Loucy (cell line): ENCODE results near the gene NPRL2.

ENCODE experiments used
- H2AFZ ChIP-seq: fragments of 200-600 bp; sonication (generic); 2 replicates; pipeline ENCODE4 v1.6.0; 2016; ENCODE audit warnings: antibody characterized with exemption, mild to moderate bottlenecking, low read length, moderate library complexity
- H3F3A ChIP-seq: fragments of 200-600 bp; 2 replicates; pipeline ENCODE4 v1.6.0; 2016; ENCODE audit warnings: antibody characterized with exemption, low read depth, mild to moderate bottlenecking
- H3K27me3 ChIP-seq: fragments of 200-600 bp; sonication (generic); 2 replicates; pipeline ENCODE4 v1.6.1; 2014; ENCODE audit warnings: low read length, mild to moderate bottlenecking; ENCODE audit not compliant: insufficient read depth, poor library complexity, severe bottlenecking
- H3K36me3 ChIP-seq: fragments of 200-600 bp; sonication (generic); 2 replicates; pipeline ENCODE4 v1.6.1; 2016; ENCODE audit warnings: low read length; ENCODE audit not compliant: insufficient read depth
- H3K4me1 ChIP-seq: fragments of 200-600 bp; sonication (generic); 2 replicates; pipeline ENCODE4 v1.5.1; 2014; ENCODE audit warnings: low read length, mild to moderate bottlenecking; ENCODE audit not compliant: insufficient read depth, poor library complexity, severe bottlenecking
- H3K4me2 ChIP-seq: fragments of 200-600 bp; sonication (generic); 2 replicates; pipeline ENCODE4 v1.6.0; 2014; ENCODE audit warnings: antibody characterized with exemption, low read length, low read depth, mild to moderate bottlenecking; ENCODE audit not compliant: poor library complexity, severe bottlenecking
- H3K4me3 ChIP-seq: fragments of 200-600 bp; sonication (generic); 2 replicates; pipeline ENCODE4 v1.5.1; 2014; ENCODE audit warnings: low read length, mild to moderate bottlenecking, mixed read lengths; ENCODE audit not compliant: poor library complexity, severe bottlenecking
- H3K79me2 ChIP-seq: fragments of 200-600 bp; sonication (generic); 2 replicates; pipeline ENCODE4 v1.6.1; 2014; ENCODE audit warnings: low read length; ENCODE audit not compliant: insufficient read depth
- H3K9ac ChIP-seq: fragments of 200-600 bp; sonication (generic); 2 replicates; pipeline ENCODE4 v1.6.0; 2014; ENCODE audit warnings: mild to moderate bottlenecking, low read depth, low read length, moderate library complexity; ENCODE audit not compliant: poor library complexity, severe bottlenecking
- H3K9me2 ChIP-seq: fragments of 200-600 bp; sonication (generic); replicated peaks from 2 replicates; pipeline ENCODE4 v1.6.1; 2016; ENCODE audit warnings: low read depth, low read length, mixed read lengths
- H3K9me3 ChIP-seq: fragments of 200-600 bp; sonication (generic); 2 replicates; pipeline ENCODE4 v1.6.1; 2014; ENCODE audit warnings: mild to moderate bottlenecking, antibody characterized with exemption, low read length, low read depth; ENCODE audit not compliant: insufficient read depth
- H4K20me1 ChIP-seq: fragments of 200-600 bp; sonication (generic); 2 replicates; pipeline ENCODE4 v1.6.0; 2014; ENCODE audit warnings: antibody characterized with exemption, low read length, mild to moderate bottlenecking; ENCODE audit not compliant: insufficient read depth, poor library complexity, severe bottlenecking
- CTCF ChIP-seq: fragments of 200-600 bp; sonication (generic); conservative IDR thresholded peaks from 2 replicates; pipeline ENCODE4 v1.5.1; 2014; ENCODE audit warnings: mild to moderate bottlenecking, antibody characterized with exemption, low read length
- EZH2phosphoT487 ChIP-seq: fragments of 200-600 bp; IDR thresholded peaks from 2 replicates; pipeline ENCODE4 v1.6.1; 2018; ENCODE audit warnings: antibody characterized with exemption, mild to moderate bottlenecking, moderate library complexity, borderline replicate concordance

Gene NPRL2

GRCh38 chr3:50299638-50299928 is 51.0 kb downstream of the NPRL2 start:
- no peak for TF ChIP-seq EZH2phosphoT487
- TF ChIP-seq CTCF: no peak
- Histone ChIP-seq H3K79me2 (peaks cover 19% of the 10 kb centered on the region; the same call in 1 of the 2 replicates), H3K4me2 (peak overlapping the region; percentile 92), H2AFZ (peak overlapping the region; percentile 92), H3K4me1 (peaks cover 17% of the 10 kb centered on the region), H3K4me3 (peak overlapping the region; percentile 78), H4K20me1 (peaks cover 3% of the 10 kb centered on the region), H3K27me3 (no peaks in the 10 kb centered on the region), H3K36me3 (no peaks in the 10 kb centered on the region), H3K9me3 (no peaks in the 10 kb centered on the region), H3K9me2 (no peaks in the 10 kb centered on the region), H3F3A (no peaks in the 10 kb centered on the region), H3K9ac (peak overlapping the region; percentile 82)

- no peaks in the 10 kb centered on the region for H3K27me3 ChIP-seq
- H4K20me1 ChIP-seq: peaks cover 3% of the 10 kb centered on the region
- TF ChIP-seq CTCF (peak; percentile 48), EZH2phosphoT487 (no peak)
- no peaks in the 10 kb centered on the region for H3K9me3 ChIP-seq
- H3K4me3 ChIP-seq: peak within 1 kb of the TSS; percentile 78
- H3K4me1 ChIP-seq: peaks cover 17% of the 10 kb centered on the region
- peak within 1 kb of the TSS; percentile 82 for H3K9ac ChIP-seq
- no peaks in the 10 kb centered on the region for H3F3A ChIP-seq
- H3K79me2 ChIP-seq: peaks cover 19% of the 10 kb centered on the region; the same call in 1 of the 2 replicates
- no peaks in the 10 kb centered on the region for H3K36me3 ChIP-seq
- peak within 1 kb of the TSS; percentile 92 for H2AFZ ChIP-seq
- H3K9me2 ChIP-seq: no peaks in the 10 kb centered on the region
- H3K4me2 ChIP-seq: peak within 1 kb of the TSS; percentile 98
Observed at GRCh38 chr3:50298836-50299637, 51.5 kb downstream of the NPRL2 start, which contains the start of the genes HYAL3 and NAA80. HYAL3 (minus strand) TSS chr3:50299405; CDS start chr3:50295602, 3,803 bp downstream. NAA80 (minus strand) TSS chr3:50299405; CDS start chr3:50297463, 1,942 bp downstream.

- H4K20me1 ChIP-seq: peaks cover 3% of the 10 kb centered on the region
- peaks cover 17% of the 10 kb centered on the region for H3K4me1 ChIP-seq
- peak overlapping the region; percentile 78 for H3K4me3 ChIP-seq
- no peaks in the 10 kb centered on the region for H3K9me3 ChIP-seq
- H2AFZ ChIP-seq: no peak overlapping the region
- peak; percentile 51 for TF ChIP-seq CTCF
- TF ChIP-seq EZH2phosphoT487: no peak
- H3K27me3 ChIP-seq: no peaks in the 10 kb centered on the region
- peaks cover 19% of the 10 kb centered on the region; the same call in 1 of the 2 replicates for H3K79me2 ChIP-seq
- no peaks in the 10 kb centered on the region for H3K9me2 ChIP-seq
- H3K4me2 ChIP-seq: peak overlapping the region; percentile 98
- no peaks in the 10 kb centered on the region for H3K36me3 ChIP-seq
- no peaks in the 10 kb centered on the region for H3F3A ChIP-seq
- H3K9ac ChIP-seq: peak overlapping the region; percentile 80
Observed at GRCh38 chr3:50297896-50298725, 52.5 kb downstream of the NPRL2 start.
